ENCODE measurements around the gene STK10.

The STK10 gene

GRCh38 chr5:172143875-172144274, 44.1 kb downstream of the STK10 start:
- DNase-seq (ENCODE audit: low read depth, low spot score) = no peak

- DNase-seq (ENCODE audit: low read depth, low spot score) = no peak
Measured at GRCh38 chr5:172142709-172143215, 45.3 kb downstream of the STK10 start.

- no peak for DNase-seq (ENCODE audit: low read depth, low spot score)
Measured at GRCh38 chr5:172141949-172142319, 46.1 kb downstream of the STK10 start.

- DNase-seq (ENCODE audit: low read depth, low spot score) = no peak
Measured at GRCh38 chr5:172140866-172141265, 47.2 kb downstream of the STK10 start.

- DNase-seq (ENCODE audit: low read depth, low spot score) = no peak
Measured at GRCh38 chr5:172140120-172140519, 47.9 kb downstream of the STK10 start.

- DNase-seq (ENCODE audit: low read depth, low spot score) = no peak
Measured at GRCh38 chr5:172137046-172137445, 51.0 kb downstream of the STK10 start.

- DNase-seq (ENCODE audit: low read depth, low spot score) = no peak
Measured at GRCh38 chr5:172133359-172134029, 54.5 kb downstream of the STK10 start.

GRCh38 chr5:172131690-172132089, 56.3 kb downstream of the STK10 start:
- DNase-seq (ENCODE audit: low read depth, low spot score) = no peak

GRCh38 chr5:172129256-172129910, 58.6 kb downstream of the STK10 start:
- DNase-seq (ENCODE audit: low read depth, low spot score) = no peak

- DNase-seq (ENCODE audit: low read depth, low spot score) = no peak
Measured at GRCh38 chr5:172127581-172127980, 60.4 kb downstream of the STK10 start.

- no peak for DNase-seq (ENCODE audit: low read depth, low spot score)
Measured at GRCh38 chr5:172123269-172123692, 64.7 kb downstream of the STK10 start.

GRCh38 chr5:172119921-172120688, 67.9 kb downstream of the STK10 start:
- DNase-seq (ENCODE audit: low read depth, low spot score) = no peak

- no peak for DNase-seq (ENCODE audit: low read depth, low spot score)
Measured at GRCh38 chr5:172118891-172119290, 69.1 kb downstream of the STK10 start.

GRCh38 chr5:172117977-172118701, 69.9 kb downstream of the STK10 start:
- no peak for DNase-seq (ENCODE audit: low read depth, low spot score)

GRCh38 chr5:172115541-172115982, 72.5 kb downstream of the STK10 start:
- DNase-seq (ENCODE audit: low read depth, low spot score) = no peak

- peak; percentile 45 for DNase-seq (ENCODE audit: low read depth, low spot score)
Measured at GRCh38 chr5:172114875-172115422, 73.1 kb downstream of the STK10 start.

GRCh38 chr5:172113036-172113435, 75.0 kb downstream of the STK10 start:
- peak; percentile 33 for DNase-seq (ENCODE audit: low read depth, low spot score)

GRCh38 chr5:172111852-172112225, 76.2 kb downstream of the STK10 start:
- DNase-seq (ENCODE audit: low read depth, low spot score) = no peak

- peak; percentile 64 for DNase-seq (ENCODE audit: low read depth, low spot score)
Measured at GRCh38 chr5:172110921-172111851, 76.8 kb downstream of the STK10 start.

GRCh38 chr5:172110260-172110815, 77.7 kb downstream of the STK10 start:
- DNase-seq (ENCODE audit: low read depth, low spot score) = no peak
